ENCODE measurements around the gene SSTR3.

- TF ChIP-seq CTCF (IDR thresholded peaks at IDR 0.05) (no peak), POLR2A (IDR thresholded peaks at IDR 0.05) (no peak), EP300 (IDR thresholded peaks at IDR 0.05; ENCODE audit: low read depth) (no peak), POLR2AphosphoS5 (IDR thresholded peaks at IDR 0.05) (no peak)
These were observed 33.2 kb downstream of the SSTR3 start for GRCh38 chr22:37179126-37179470.

Measured in transverse colon (tissue), 4 donors.